Measurements from ENCODE around the gene PPM1A. TPM values are rescaled to one million over a fixed set of nuclear protein-coding genes. Genes with fewer than 3 reads are reported as not detected.

Gene PPM1A
- total and polyA plus RNA-seq, 2 donors (not counting 1 experiment from before 2014, with no cell fraction given): 15.5 to 59.0 TPM

- ChIA-PET POLR2A (no interaction called here), CTCF (no interaction called here)
- no peaks in the 10 kb centered on the region for H3K79me2 ChIP-seq (ENCODE audit: control insufficient read depth, insufficient read depth, low read length)
- H3K36me3 ChIP-seq (replicated peaks in 1 of 2; ENCODE audit: control extremely low read depth in 1 of 2, control insufficient read depth in 1 of 2, extremely low read depth in 1 of 2, insufficient read depth in 2 of 2, low read length in 1 of 2): peaks cover 9 to 40% of the 10 kb centered on the region in 2 experiments
- ATAC-seq (ENCODE audit: low read depth): no peak
- peaks cover 5% of the 10 kb centered on the region for H4K20me1 ChIP-seq (ENCODE audit: control insufficient read depth, insufficient read depth, low read length, poor library complexity, severe bottlenecking)
- H2AFZ ChIP-seq (ENCODE audit: insufficient read depth, low read depth, low read length, poor library complexity, severe bottlenecking): no peak overlapping the region
- Mint-ChIP-seq H3K9me3 (ENCODE audit: insufficient read depth) (no peaks in the 10 kb centered on the region), H3K4me3 (no peak overlapping the region), H3K27me3 (no peaks in the 10 kb centered on the region), H3K4me1 (no peaks in the 10 kb centered on the region), H3K27ac (no peak overlapping the region)
- no peaks in the 10 kb centered on the region for H3K27me3 ChIP-seq (replicated peaks in 1 of 4; ENCODE audit: control extremely low read depth in 1 of 4, control insufficient read depth in 3 of 4, insufficient read depth in 4 of 4, low read length in 3 of 4)
- no peaks in the 10 kb centered on the region for H3K9me3 ChIP-seq (ENCODE audit: control extremely low read depth in 1 of 3, control insufficient read depth in 2 of 3, insufficient read depth in 1 of 3, low read length in 2 of 3)
- H3K4me2 ChIP-seq (replicated peaks; ENCODE audit: low read depth, low read length, poor library complexity, severe bottlenecking): no peak overlapping the region
- intact Hi-C loops (cut with micrococcal nuclease): loop anchor here (5.0 kb wide), 1 partner anchor 36 kb away; no protein-coding TSS in a partner anchor
- H3K9ac ChIP-seq (ENCODE audit: low read length): no peak overlapping the region
- H3K27ac ChIP-seq (ENCODE audit: low read length in 2 of 2): no peak overlapping the region
- no CpG with 5 or more reads among the region's 1 CpG for WGBS (ENCODE audit: insufficient coverage)
- TF ChIP-seq CTCF (IDR thresholded peaks at IDR 0.05): no peak
- TF ChIP-seq EZH2 (IDR thresholded peaks at IDR 0.05; ENCODE audit: borderline replicate concordance, insufficient read depth, low read depth, low read length, poor library complexity, severe bottlenecking): no peak
- no peak overlapping the region for H3K4me3 ChIP-seq (ENCODE audit: control extremely low read depth in 1 of 5, extremely low read depth in 1 of 5, insufficient read depth in 1 of 5, low read depth in 2 of 5, low read length in 4 of 5)
- H3K4me1 ChIP-seq (ENCODE audit: control insufficient read depth in 2 of 2, insufficient read depth in 2 of 2, low read length in 2 of 2): no peaks in the 10 kb centered on the region
- no peak for DNase-seq
Observed at GRCh38 chr14:60288279-60288678, 39.3 kb downstream of the PPM1A start.

GRCh38 chr14:60294411-60295069, 45.5 kb downstream of the PPM1A start:
- TF ChIP-seq CTCF (IDR thresholded peaks at IDR 0.05) (no peak), EZH2 (IDR thresholded peaks at IDR 0.05; ENCODE audit: borderline replicate concordance, insufficient read depth, low read depth, low read length, poor library complexity, severe bottlenecking) (no peak)
- Mint-ChIP-seq H3K27me3 (no peaks in the 10 kb centered on the region), H3K27ac (no peak overlapping the region), H3K4me3 (no peak overlapping the region), H3K4me1 (no peaks in the 10 kb centered on the region), H3K9me3 (ENCODE audit: insufficient read depth) (no peaks in the 10 kb centered on the region)
- H2AFZ ChIP-seq (ENCODE audit: insufficient read depth, low read depth, low read length, poor library complexity, severe bottlenecking): no peak overlapping the region
- intact Hi-C loops (cut with micrococcal nuclease): no loop called here
- H3K9ac ChIP-seq (ENCODE audit: low read length): no peak overlapping the region
- no peaks in the 10 kb centered on the region for H3K4me1 ChIP-seq (ENCODE audit: control insufficient read depth in 2 of 2, insufficient read depth in 2 of 2, low read length in 2 of 2)
- WGBS (ENCODE audit: insufficient coverage): no CpG with 5 or more reads among the region's 3 CpGs
- ChIA-PET POLR2A (no interaction called here), CTCF (no interaction called here)
- H3K4me3 ChIP-seq (ENCODE audit: control extremely low read depth in 1 of 5, extremely low read depth in 1 of 5, insufficient read depth in 1 of 5, low read depth in 2 of 5, low read length in 4 of 5): no peak overlapping the region
- no peak for ATAC-seq (ENCODE audit: low read depth)
- DNase-seq: no peak
- H3K4me2 ChIP-seq (replicated peaks; ENCODE audit: low read depth, low read length, poor library complexity, severe bottlenecking): no peak overlapping the region
- H3K79me2 ChIP-seq (ENCODE audit: control insufficient read depth, insufficient read depth, low read length): no peaks in the 10 kb centered on the region
- no peaks in the 10 kb centered on the region for H4K20me1 ChIP-seq (ENCODE audit: control insufficient read depth, insufficient read depth, low read length, poor library complexity, severe bottlenecking)
- no peaks in the 10 kb centered on the region for H3K27me3 ChIP-seq (replicated peaks in 1 of 4; ENCODE audit: control extremely low read depth in 1 of 4, control insufficient read depth in 3 of 4, insufficient read depth in 4 of 4, low read length in 3 of 4)
- peaks cover 4 to 20% of the 10 kb centered on the region in 2 experiments for H3K36me3 ChIP-seq (replicated peaks in 1 of 2; ENCODE audit: control extremely low read depth in 1 of 2, control insufficient read depth in 1 of 2, extremely low read depth in 1 of 2, insufficient read depth in 2 of 2, low read length in 1 of 2)
- H3K27ac ChIP-seq (ENCODE audit: low read length in 2 of 2): no peak overlapping the region
- no peaks in the 10 kb centered on the region for H3K9me3 ChIP-seq (ENCODE audit: control extremely low read depth in 1 of 3, control insufficient read depth in 2 of 3, insufficient read depth in 1 of 3, low read length in 2 of 3)

All from B cell (primary cell).